ENCODE measurements around the gene LHFPL2. TPM values are rescaled to one million over a fixed set of nuclear protein-coding genes. Genes with fewer than 3 reads are reported as not detected.

Gene LHFPL2
- total and polyA plus RNA-seq, 4 experiments from 2014 or later = 0.25 to 2.7 (median 1.6) TPM

DNA sequence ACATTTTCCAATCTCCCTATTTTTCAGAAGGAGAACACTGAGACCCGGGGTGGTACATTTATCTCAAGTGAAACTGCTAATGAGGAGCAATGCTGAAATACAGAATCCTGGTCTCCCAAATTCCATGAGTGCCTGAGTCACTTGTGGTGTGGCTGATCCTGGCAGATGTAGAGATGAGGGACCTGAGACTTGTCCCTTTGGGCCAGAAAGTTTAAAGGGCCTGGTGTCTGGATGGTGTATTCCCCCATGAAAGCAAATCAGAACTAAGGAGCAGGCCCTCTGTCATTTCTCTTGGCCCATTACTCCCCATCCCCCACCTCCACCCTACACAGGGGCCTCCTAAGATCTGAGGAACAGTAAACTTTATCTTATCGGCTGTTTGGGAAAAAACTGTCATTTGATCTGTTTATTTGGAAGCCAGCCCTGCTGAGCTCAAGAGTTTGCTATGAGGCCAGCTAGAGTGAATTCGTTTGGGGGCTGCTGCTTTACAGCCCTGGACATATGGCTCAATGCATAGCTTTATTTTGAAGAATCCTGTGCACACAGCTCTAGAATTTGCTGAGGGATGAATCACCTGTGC, 140.3 kb downstream of the LHFPL2 start:
- DNase-seq = no peak
- H3K27ac Mint-ChIP-seq = no peak overlapping the region
- peaks cover 29 to 56% of the 10 kb centered on the region in 2 donors for H3K27me3 Mint-ChIP-seq
- Histone ChIP-seq H3K27ac (ENCODE audit: low read depth, low read length) (no peak overlapping the region), H3K36me3 (ENCODE audit: insufficient read depth, low read length) (no peaks in the 10 kb centered on the region), H3K4me1 (ENCODE audit: insufficient read depth, low read length) (peaks cover 9% of the 10 kb centered on the region), H3K27me3 (ENCODE audit: insufficient read depth, low read length) (peaks cover 7% of the 10 kb centered on the region), H3K9me3 (ENCODE audit: control insufficient read depth in 1 of 2, low read length in 2 of 2) (no peaks in the 10 kb centered on the region), H3K4me3 (ENCODE audit: low read length in 2 of 2) (no peak overlapping the region)
- intact Hi-C loops (cut with micrococcal nuclease) = no loop called here
- H3K36me3 Mint-ChIP-seq = no peaks in the 10 kb centered on the region
- H3K4me1 Mint-ChIP-seq = peaks cover 9 to 20% (median 10%) of the 10 kb centered on the region in 4 donors
- H3K9me3 Mint-ChIP-seq = no peaks in the 10 kb centered on the region
- ChIA-PET POLR2A (ENCODE audit: partially characterized antibody) (no interaction called here), CTCF (ENCODE audit: partially characterized antibody) (interaction anchor here (0.6 kb wide), 1 partner anchor 143 kb away, joined by 3 read pairs; no protein-coding TSS in a partner anchor)
- H3K4me3 Mint-ChIP-seq = peak overlapping the region in 1 of 8 donors; percentile 64

DNA sequence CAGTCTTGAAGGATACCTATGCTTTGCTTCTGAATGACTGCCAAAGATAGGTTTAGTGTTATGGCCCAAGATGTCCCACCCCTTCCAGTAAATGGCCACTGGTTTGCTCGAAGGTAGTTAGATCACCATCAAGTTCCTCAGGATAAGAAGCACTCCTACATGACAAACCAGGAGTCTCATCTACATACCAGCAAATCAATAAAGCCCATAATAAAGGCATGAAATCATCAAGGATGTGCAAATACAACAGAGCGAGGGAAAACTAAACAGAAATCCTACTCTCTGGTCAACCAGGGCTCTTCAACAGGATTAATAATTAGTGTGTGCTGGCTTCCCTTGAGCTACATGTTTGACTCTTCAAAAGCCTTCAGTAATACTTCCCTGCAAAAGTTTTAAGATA, 141.0 kb downstream of the LHFPL2 start:
- Histone ChIP-seq H3K36me3 (ENCODE audit: insufficient read depth, low read length) (no peaks in the 10 kb centered on the region), H3K9me3 (ENCODE audit: control insufficient read depth in 1 of 2, low read length in 2 of 2) (no peaks in the 10 kb centered on the region), H3K4me3 (ENCODE audit: low read length in 2 of 2) (no peak overlapping the region), H3K27ac (ENCODE audit: low read depth, low read length) (no peak overlapping the region), H3K27me3 (ENCODE audit: insufficient read depth, low read length) (peaks cover 11% of the 10 kb centered on the region), H3K4me1 (ENCODE audit: insufficient read depth, low read length) (peaks cover 9% of the 10 kb centered on the region)
- Mint-ChIP-seq H3K9me3 (no peaks in the 10 kb centered on the region), H3K4me3 (no peak overlapping the region), H3K4me1 (peaks cover 9 to 20% (median 10%) of the 10 kb centered on the region in 4 donors), H3K36me3 (no peaks in the 10 kb centered on the region), H3K27ac (no peak overlapping the region), H3K27me3 (peaks cover 27 to 56% of the 10 kb centered on the region in 2 donors)
- intact Hi-C loops (cut with micrococcal nuclease) = no loop called here
- no peak for DNase-seq
- ChIA-PET CTCF (ENCODE audit: partially characterized antibody) (no interaction called here), POLR2A (ENCODE audit: partially characterized antibody) (no interaction called here)

DNA sequence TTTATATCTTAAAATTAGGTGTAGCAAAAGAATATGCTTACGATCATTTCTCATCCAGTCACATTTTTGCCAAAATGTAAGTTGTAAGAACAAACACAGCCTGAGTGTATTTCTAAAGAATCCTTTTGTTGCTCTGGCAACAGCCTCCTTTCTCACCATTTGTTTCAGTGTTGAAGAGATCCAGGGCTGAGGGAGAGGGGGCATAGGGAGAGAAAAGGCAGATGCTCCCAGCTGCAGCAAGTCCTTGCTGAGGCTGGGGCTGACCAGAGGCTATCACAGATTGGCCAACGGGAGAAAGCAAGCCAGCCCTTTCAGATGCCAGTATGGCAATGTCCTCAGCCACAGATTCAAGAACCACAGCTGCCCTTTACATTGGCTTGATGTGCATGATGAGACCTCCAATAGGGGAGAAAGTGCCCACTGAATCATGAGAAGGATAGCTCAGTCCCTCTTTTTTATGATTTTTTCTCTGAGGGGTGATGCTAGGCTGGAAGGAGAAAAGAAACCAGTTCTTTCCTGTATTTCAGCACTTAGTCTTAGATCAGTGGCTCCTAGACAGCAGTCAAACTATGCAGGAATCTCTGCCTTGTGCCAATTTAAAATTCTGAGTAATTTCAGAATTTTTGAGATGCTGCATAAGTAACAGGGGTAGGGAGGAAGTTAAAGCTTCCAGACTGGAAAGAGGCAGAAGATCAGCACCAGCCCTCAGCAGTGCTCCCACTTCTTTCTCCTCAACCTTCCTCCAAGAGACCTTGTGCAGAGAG, 142.1 kb downstream of the LHFPL2 start:
- no peak for DNase-seq
- intact Hi-C loops (cut with micrococcal nuclease) = no loop called here
- POLR2A ChIA-PET (ENCODE audit: partially characterized antibody) = no interaction called here

DNA sequence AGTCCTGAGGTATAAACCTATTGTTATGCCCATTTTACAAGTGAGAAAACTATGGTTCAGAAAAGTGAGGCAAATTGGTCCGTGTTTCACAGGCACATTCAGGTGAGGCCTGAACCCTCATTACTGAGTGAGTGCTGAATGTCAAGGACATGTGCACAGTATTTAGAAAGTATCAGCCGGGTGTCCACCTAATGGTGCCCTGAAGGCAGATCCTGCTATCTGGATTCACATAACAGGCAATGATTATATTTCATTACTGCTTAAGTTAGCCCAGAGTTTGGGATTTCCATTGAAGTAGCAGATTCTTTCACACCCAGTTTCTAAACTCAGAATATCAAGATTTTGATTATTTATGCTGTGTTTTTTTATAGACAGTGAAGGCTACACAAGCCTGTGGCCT, 142.7 kb downstream of the LHFPL2 start:
- no peak overlapping the region for H3K27ac ChIP-seq (ENCODE audit: low read depth, low read length)
- ChIA-PET POLR2A (ENCODE audit: partially characterized antibody) (no interaction called here), CTCF (ENCODE audit: partially characterized antibody) (interaction anchor here (0.8 kb wide), 1 partner anchor 10 kb away, joined by 3 read pairs; no protein-coding TSS in a partner anchor)
- H3K36me3 ChIP-seq (ENCODE audit: insufficient read depth, low read length) = no peaks in the 10 kb centered on the region
- H3K4me3 ChIP-seq (ENCODE audit: low read length in 2 of 2) = no peak overlapping the region
- H3K27me3 ChIP-seq (ENCODE audit: insufficient read depth, low read length) = peaks cover 17% of the 10 kb centered on the region
- Mint-ChIP-seq H3K4me1 (peaks cover 9 to 19% (median 10%) of the 10 kb centered on the region in 4 donors), H3K9me3 (no peaks in the 10 kb centered on the region), H3K27me3 (peaks cover 29 to 57% of the 10 kb centered on the region in 2 donors), H3K4me3 (no peak overlapping the region), H3K27ac (no peak overlapping the region), H3K36me3 (no peaks in the 10 kb centered on the region)
- DNase-seq = no peak
- peaks cover 9% of the 10 kb centered on the region for H3K4me1 ChIP-seq (ENCODE audit: insufficient read depth, low read length)
- no peaks in the 10 kb centered on the region for H3K9me3 ChIP-seq (ENCODE audit: control insufficient read depth in 1 of 2, low read length in 2 of 2)
- intact Hi-C loops (cut with micrococcal nuclease) = no loop called here

More for the DNA sequence above, 142.1 kb downstream of the LHFPL2 start:
- peaks cover 17% of the 10 kb centered on the region for H3K27me3 ChIP-seq (ENCODE audit: insufficient read depth, low read length)
- H3K4me3 ChIP-seq (ENCODE audit: low read length in 2 of 2) = no peak overlapping the region
- no peak overlapping the region for H3K27ac ChIP-seq (ENCODE audit: low read depth, low read length)
- peaks cover 9% of the 10 kb centered on the region for H3K4me1 ChIP-seq (ENCODE audit: insufficient read depth, low read length)
- Mint-ChIP-seq H3K4me1 (peaks cover 9 to 20% (median 10%) of the 10 kb centered on the region in 4 donors), H3K36me3 (no peaks in the 10 kb centered on the region), H3K27ac (no peak overlapping the region), H3K4me3 (no peak overlapping the region), H3K9me3 (no peaks in the 10 kb centered on the region), H3K27me3 (peaks cover 29 to 58% of the 10 kb centered on the region in 2 donors)
- no peaks in the 10 kb centered on the region for H3K9me3 ChIP-seq (ENCODE audit: control insufficient read depth in 1 of 2, low read length in 2 of 2)
- no peaks in the 10 kb centered on the region for H3K36me3 ChIP-seq (ENCODE audit: insufficient read depth, low read length)
- CTCF ChIA-PET (ENCODE audit: partially characterized antibody) = no interaction called here

DNA sequence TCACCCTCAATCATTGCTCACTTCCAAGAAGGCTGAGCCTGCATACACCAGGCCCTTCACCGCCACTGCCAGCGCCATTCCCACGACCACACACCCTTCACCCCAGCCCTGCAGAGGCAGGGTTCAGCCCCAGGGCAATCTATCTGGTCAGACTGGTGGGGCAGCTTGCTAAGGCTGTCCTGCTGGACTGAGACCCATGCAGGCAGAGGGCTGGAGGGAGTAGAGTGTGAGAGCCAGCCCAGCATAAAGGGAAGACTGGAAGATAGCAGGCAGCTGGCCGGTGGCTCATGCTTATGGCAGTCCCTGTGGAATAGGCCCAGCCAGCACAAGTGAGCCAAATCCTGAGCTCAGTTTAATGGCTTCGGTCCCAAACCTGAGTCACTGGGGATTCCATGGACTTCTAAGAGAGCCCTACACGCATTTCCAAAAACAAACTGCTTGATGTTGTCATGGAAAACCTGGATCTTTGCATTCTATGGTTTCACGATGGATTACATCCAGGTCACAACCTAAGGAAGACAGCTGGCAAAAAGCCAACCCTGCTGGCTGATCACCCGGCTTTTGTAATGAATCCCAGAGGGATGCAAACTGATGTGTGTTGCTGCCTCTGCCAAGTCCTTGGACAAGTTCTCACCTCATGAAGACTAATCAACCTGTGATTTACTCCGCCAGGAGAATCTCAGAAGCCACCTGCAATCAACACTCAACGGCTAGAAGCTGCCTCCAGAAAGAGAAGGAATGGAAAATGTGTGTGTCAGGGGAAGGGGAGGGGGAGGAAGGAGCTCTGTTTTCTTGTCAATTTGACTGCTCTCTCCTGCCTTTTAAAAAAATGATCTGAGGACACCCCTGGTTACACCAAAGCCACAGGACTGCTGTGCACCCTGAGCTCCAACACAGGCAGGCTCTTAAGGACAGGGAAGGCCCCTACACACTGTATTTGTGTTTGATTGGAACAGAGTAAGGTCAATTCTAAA, 143.6 kb downstream of the LHFPL2 start:
- POLR2A ChIA-PET (ENCODE audit: partially characterized antibody) = no interaction called here
- H3K27me3 Mint-ChIP-seq = peaks cover 36 to 58% of the 10 kb centered on the region in 2 donors
- no peaks in the 10 kb centered on the region for H3K36me3 Mint-ChIP-seq
- no peak overlapping the region for H3K4me3 Mint-ChIP-seq
- CTCF ChIA-PET (ENCODE audit: partially characterized antibody) = interaction anchor here (0.8 kb wide), 1 partner anchor 9 kb away, joined by 3 read pairs; no protein-coding TSS in a partner anchor
- Histone ChIP-seq H3K27me3 (ENCODE audit: insufficient read depth, low read length) (peaks cover 17% of the 10 kb centered on the region), H3K4me3 (ENCODE audit: low read length in 2 of 2) (no peak overlapping the region), H3K27ac (ENCODE audit: low read depth, low read length) (no peak overlapping the region), H3K36me3 (ENCODE audit: insufficient read depth, low read length) (no peaks in the 10 kb centered on the region), H3K4me1 (ENCODE audit: insufficient read depth, low read length) (peaks cover 9% of the 10 kb centered on the region), H3K9me3 (ENCODE audit: control insufficient read depth in 1 of 2, low read length in 2 of 2) (no peaks in the 10 kb centered on the region)
- intact Hi-C loops (cut with micrococcal nuclease) = no loop called here
- DNase-seq = no peak
- H3K4me1 Mint-ChIP-seq = peaks cover 6 to 12% (median 9%) of the 10 kb centered on the region in 4 donors
- no peaks in the 10 kb centered on the region for H3K9me3 Mint-ChIP-seq
- no peak overlapping the region for H3K27ac Mint-ChIP-seq

DNA sequence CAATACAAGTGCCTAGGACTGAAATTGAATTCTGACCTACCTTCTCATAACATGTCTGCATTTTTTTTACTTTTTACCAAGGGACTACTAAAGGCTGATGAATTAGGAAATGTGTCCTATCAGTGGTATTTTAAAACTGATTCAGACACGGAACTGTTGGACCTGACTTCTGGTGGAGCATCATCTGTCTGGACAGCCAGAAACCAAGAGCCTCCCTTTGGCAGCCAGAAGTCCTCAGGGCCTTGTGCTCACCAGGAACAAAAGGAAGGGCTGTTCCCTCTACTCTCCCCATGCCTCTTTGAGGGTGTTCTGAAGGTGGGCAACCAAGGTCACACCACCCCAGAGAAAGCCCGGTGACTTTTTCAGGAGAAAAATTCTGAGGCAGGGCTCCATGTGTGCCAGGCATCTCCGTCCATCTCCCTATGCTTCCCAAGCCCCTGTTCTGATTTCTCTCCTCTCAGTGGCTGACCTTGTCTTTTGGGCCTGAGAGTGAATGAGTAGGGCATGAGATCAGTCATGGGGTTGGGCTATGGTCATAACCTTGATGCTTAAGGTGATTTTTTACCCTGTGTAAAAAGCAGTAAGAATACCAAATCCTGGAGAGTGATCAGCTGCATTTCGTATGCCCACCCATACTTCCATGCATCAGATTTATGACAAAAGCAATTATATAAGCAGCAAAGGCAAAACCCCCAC, 144.5 kb downstream of the LHFPL2 start:
- H3K27me3 Mint-ChIP-seq = peaks cover 33 to 58% of the 10 kb centered on the region in 2 donors

More for the DNA sequence above, 144.5 kb downstream of the LHFPL2 start:
- intact Hi-C loops (cut with micrococcal nuclease) = no loop called here
- H3K27ac ChIP-seq (ENCODE audit: low read depth, low read length) = no peak overlapping the region
- POLR2A ChIA-PET (ENCODE audit: partially characterized antibody) = no interaction called here
- Mint-ChIP-seq H3K4me3 (no peak overlapping the region), H3K36me3 (no peaks in the 10 kb centered on the region), H3K9me3 (no peaks in the 10 kb centered on the region), H3K27ac (no peak overlapping the region), H3K4me1 (peaks cover 0 to 5% (median 3%) of the 10 kb centered on the region in 4 donors)
- no peaks in the 10 kb centered on the region for H3K9me3 ChIP-seq (ENCODE audit: control insufficient read depth in 1 of 2, low read length in 2 of 2)
- peaks cover under 1% of the 10 kb centered on the region for H3K4me1 ChIP-seq (ENCODE audit: insufficient read depth, low read length)
- peaks cover 12% of the 10 kb centered on the region for H3K27me3 ChIP-seq (ENCODE audit: insufficient read depth, low read length)
- no peak overlapping the region for H3K4me3 ChIP-seq (ENCODE audit: low read length in 2 of 2)
- CTCF ChIA-PET (ENCODE audit: partially characterized antibody) = no interaction called here
- H3K36me3 ChIP-seq (ENCODE audit: insufficient read depth, low read length) = no peaks in the 10 kb centered on the region
- DNase-seq = no peak

Measured in CD4-positive, alpha-beta memory T cell (primary cell).